Raji (cell line): Measurements from ENCODE around the gene TRABD2B.

Experiments used
- POLR2A ChIP-seq: IDR thresholded peaks from 2 replicates; pipeline ENCODE4 v1.6.1; 2011; ENCODE audit warnings: low read depth, low read length, control low read depth; ENCODE audit not compliant: insufficient read depth

Gene TRABD2B

GRCh38 chr1:47763591-47764171 lies 233.5 kb downstream of the TRABD2B start:
- no peak for TF ChIP-seq POLR2A

- no peak for TF ChIP-seq POLR2A
Observed at GRCh38 chr1:47761974-47762373, 235.2 kb downstream of the TRABD2B start.

DNA sequence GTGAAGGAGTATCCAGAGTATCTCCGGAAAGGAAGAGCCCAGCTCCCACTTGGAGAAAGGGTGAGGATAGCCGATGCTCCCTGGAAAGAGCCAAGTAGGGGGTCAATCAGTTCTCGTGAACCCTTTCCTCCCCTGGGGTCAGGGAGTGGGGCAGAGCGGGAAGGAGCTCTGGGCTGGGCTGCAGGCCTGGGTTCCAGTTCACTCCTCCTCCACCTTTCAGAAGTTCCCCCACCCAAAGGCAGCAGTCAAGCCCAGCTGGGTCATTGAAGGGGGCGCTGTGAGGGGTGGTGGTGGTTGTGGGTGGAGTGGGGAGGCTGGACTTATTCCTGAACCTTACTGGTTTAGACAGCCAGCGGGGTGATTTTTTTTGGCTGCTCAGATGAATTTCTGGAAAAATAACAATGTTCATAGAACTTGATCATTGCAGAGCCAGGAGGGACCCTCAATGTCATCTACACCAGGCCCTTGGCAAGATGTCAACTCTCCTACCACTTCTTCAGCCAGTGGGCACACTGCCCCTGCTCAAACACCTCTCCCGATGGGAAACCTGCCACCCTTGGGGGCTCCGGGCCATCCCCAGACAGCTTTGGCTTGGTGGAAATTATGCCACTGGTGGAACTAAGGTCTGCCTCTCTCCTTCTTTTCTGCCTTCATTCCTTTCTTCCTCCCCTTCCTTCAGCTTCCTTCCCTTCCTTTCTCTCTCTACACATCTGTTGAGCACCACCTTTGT lies 235.8 kb downstream of the TRABD2B start:
- TF ChIP-seq POLR2A, result no peak

DNA sequence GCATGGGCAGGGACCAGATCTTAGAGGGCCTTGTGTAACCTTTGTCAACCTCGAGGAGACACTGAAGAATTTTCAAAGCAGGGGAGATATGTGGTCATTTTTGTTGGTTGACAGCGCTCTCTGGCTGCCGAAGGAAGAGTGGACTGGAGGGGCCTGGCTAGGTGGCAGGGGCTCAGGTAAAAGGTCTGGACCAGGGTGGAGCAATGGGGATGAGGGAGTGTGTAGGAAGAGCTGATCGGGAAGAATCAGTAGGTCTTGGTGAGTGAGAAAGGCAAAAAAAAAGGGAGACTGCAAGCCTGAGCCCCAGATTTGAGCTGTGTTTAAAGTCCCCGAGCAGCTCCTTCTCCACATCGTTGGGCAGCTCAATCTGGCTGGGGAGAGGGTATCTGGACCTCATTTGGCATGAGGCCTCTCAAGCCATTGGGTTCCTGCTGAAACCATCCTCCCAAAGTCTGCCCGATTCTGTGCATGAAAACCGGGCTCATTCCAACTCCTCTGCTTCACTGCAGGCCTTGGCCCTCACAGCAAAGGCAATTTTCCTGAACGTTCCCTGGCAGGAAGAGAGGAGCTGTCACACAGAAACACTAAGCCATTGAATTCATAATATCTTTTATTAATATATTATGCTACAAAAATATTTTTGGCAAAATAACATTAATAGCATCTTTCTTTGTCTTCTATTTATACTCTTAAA lies 237.1 kb downstream of the TRABD2B start:
- no peak for TF ChIP-seq POLR2A

GRCh38 chr1:47759251-47759935 lies 237.8 kb downstream of the TRABD2B start:
- no peak for TF ChIP-seq POLR2A

DNA sequence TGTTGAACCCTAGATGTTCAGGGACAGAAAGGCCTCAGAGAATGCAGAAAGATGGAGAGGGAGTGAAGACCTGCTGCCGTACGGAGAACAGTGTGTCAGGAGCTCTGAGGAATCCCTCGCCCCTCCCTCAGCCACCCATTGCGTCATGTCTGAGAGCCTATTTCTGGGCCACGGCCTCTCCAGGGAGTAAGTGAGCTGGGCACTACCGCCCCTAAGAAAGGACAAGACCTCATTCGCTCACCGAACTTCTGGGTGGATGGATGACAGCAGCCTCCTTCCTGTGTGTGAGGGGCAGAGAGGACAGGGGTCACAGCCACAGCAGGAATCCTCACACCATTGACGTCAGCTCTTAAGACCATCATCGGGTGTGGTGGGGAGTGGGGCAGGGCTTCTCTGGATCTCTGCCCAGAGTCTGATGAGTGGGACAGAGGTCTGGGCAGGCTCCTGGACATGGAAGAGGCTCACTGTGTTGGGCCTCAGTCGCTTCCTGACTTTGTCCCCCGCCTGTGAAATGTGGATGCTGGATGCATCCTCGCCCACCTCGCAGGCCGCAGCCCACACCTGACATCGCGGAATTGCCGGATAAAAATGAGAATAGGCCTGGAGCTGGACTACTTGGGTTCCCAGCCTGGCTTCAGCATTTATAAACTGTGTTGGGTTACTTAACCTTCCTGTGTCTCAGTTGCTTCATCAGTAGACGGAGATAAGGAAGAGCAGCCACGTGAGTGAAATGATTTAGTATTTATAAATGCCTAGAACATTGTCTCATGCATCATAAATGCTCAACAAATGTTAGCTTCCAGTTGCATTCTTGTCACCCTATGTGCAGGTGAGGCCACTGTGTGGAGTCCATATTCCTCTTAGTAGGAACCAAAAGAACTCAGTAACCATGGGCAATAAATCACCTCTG lies 238.6 kb downstream of the TRABD2B start:
- TF ChIP-seq POLR2A, result no peak

DNA sequence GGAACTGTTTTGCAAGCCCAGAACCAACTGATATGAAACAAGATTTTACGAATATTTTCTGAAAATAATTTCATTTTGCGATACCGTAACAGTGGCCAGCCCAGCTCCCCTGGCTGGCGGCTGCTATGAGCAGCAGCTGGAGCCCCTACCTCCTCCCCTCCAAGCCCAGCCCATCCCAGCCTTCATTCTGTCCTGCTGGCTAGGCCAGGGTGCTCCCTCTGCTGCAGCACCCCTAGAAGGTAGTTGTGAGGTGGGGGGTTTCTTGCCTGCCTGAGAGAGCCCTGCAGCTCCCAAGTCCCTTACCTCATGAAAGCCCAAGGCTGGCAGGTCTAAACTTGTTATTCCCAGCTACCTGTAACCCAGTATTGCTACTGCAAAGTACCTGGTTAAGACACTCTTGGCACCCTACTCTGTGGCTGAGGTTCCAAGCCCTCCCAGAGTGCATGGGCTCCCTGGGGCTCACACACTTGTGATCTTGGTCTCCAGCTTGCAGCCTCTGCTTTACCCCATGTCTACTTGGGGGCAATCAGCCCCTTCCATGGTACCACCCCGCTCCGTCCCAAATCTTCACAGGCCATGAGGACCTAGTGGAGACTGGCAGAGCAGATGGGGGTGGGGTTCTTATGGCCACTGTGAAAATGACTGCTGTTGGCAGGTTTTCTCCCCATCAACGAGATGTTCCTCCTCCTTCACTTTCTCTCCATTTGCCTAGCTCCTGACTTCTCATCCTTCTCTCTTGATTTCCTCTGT lies 239.8 kb downstream of the TRABD2B start:
- no peak for TF ChIP-seq POLR2A

- no peak for TF ChIP-seq POLR2A
Observed at GRCh38 chr1:47756411-47756810, 240.8 kb downstream of the TRABD2B start.

DNA sequence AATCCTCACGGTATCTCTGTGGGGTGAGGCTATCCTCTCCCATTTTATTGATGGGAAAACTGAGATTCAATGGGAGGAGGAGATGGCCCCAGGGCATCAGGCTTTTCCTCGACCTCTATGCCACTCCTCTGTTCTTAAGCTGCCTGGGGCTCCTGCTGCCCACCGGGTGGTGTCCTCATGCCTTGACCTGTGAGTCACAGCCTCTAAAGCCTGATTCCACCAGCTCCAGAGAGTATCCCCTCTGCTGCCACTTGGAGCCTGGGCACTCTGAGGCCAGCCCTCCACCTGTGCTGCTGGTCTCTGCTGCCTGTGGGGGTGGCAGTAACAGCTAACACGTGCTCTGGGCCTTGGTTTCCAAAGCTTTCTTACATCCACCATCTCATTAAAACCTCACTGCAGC lies 241.2 kb downstream of the TRABD2B start:
- TF ChIP-seq POLR2A, result no peak

DNA sequence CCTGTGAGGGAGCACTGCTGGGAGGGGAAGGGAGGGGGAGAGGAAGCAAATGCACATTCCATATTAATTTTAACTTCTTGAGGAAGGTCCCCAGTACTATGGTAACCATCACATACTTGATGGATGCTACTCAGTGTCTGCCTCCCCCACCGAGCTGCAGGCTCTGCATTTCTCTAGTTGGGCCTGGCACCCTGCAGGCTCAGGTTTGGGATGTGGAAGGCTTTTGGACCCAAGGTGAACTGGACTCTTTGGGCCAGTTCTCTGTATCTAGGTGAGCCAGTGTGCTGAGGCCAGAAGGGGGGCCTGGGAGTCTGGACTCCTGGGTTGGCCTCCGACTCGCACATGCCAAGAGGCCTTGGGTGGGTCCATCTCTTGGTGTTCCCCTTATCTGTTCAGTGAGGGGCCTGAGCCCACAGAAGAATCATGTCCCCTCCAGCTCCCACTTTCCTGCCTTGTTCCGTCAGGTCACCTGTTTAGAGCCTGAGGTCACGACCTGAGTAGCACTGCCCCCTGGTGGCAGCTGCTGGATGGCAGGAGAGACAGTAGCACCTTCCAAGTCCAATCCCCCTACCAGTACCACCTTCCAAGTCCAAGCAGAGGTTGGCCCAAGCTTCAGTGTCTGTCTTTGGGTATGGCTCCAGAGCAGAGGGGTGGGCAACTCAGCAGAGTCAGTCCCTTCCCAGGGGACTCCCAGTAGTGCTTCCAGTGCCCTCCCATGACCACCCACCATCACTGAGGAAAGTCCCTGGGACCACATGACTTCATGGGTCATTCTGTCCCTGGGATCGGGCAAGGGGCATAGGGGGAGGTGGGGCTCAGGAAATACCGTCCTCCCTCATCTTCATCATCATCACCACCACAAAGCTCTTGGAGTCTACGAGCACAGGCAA lies 241.8 kb downstream of the TRABD2B start:
- no peak for TF ChIP-seq POLR2A

DNA sequence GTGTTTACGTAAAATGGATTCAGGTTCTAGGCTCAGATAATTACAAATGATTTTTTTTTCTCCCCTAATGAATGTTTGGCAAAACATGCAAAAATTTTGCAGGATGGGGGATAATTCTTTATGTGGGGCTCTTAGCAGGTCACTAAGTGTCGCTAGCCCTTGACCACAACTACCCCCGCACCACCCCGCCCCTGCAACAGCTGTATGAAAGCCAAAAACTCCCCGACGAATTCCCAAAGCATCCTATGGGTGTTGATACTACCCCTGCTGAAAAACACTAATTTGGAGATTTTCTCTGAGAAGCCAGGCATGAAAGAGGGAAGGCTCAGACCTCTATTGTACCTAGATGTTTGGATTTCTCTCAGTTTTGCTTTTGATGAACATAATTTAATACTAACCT lies 243.0 kb downstream of the TRABD2B start:
- no peak for TF ChIP-seq POLR2A

DNA sequence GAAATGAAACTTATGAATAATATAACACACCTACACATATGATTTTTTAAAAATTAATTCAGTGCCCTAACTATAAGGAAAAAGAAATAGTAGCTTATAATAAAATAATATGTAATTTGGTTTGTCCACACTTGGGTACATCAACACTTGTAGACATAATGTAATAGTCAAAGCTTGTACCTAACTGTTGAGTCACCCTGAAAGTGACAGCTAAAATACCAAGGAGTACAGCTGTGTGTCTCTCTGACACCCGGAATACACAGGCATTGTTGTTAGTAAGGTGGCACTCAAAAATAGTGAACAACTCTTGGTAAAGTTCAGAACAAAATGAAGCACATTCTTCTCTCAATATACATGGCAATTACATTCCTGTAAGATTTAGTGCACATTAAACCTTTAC lies 243.4 kb downstream of the TRABD2B start:
- no peak for TF ChIP-seq POLR2A

DNA sequence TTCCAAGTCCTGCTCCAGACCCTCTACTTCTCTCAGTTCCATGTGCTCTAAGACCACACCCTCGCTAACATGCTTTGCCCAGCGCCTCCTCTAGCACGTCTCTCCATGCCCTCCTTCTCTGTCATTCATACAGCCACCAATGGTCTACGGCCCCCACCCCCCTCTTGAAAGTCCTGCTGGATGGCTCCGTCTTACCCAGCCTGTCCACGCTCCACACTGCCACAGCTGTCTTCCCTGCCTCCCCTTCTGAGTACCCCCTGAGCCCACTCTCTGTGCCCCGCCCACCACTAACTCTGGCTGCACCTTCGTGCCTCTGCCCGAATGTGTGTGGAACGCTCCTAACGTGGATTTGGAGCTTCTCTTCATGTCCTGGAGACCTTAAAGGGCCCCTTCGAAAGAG lies 244.6 kb downstream of the TRABD2B start:
- TF ChIP-seq POLR2A, result no peak
